CD8-positive, alpha-beta memory T cell (primary cell): Measurements from ENCODE around the gene MUC5B. TPM values are rescaled to one million over a fixed set of nuclear protein-coding genes. Genes with fewer than 3 reads are reported as not detected.
"Not testable (repeated sequence)": the region's sequence is repeated elsewhere in the genome, so short reads cannot be mapped to it uniquely, and the experiment has no call there.

ENCODE experiments used
- CTCF ChIA-PET: fragments of 350-600 bp; sonication (Branson Sonifier 250); formaldehyde crosslinking; loops from one replicate; lab custom pipeline; 2021; ENCODE audit warnings: antibody characterized with exemption; lab: Charles Lee
- POLR2A ChIA-PET: fragments of 350-600 bp; sonication (Branson Sonifier 250); formaldehyde crosslinking; loops from one replicate; lab custom pipeline; 2021; ENCODE audit warnings: antibody characterized with exemption; lab: Charles Lee
- DNase-seq, 5 donors: peaks; one replicate each; pipeline versions ENCODE4 v3.0.0 to v3.0.0-alpha.2; 2020 to 2022; ENCODE audit warnings: mixed read lengths in 1 of 5
- H3K27ac ChIP-seq: one replicate; pipeline ENCODE4 v1.7.0; 2013; ENCODE audit warnings: low read depth, mild to moderate bottlenecking, low read length, moderate library complexity
- H3K27me3 ChIP-seq: 2 replicates; pipeline ENCODE4 v1.7.0; 2013; ENCODE audit warnings: low read length, mild to moderate bottlenecking; ENCODE audit not compliant: insufficient read depth, poor library complexity, severe bottlenecking
- H3K36me3 ChIP-seq: 2 replicates; pipeline ENCODE4 v1.7.0; 2013; ENCODE audit warnings: mild to moderate bottlenecking, low read length, moderate library complexity; ENCODE audit not compliant: insufficient read depth
- H3K4me1 ChIP-seq: 2 replicates; pipeline ENCODE4 v1.7.0; 2013; ENCODE audit warnings: mild to moderate bottlenecking, low read length, moderate library complexity; ENCODE audit not compliant: insufficient read depth
- H3K4me3 ChIP-seq: 2 replicates; pipeline ENCODE4 v1.7.0; 2013; ENCODE audit warnings: mild to moderate bottlenecking, low read length
- H3K9me3 ChIP-seq: 2 replicates; pipeline ENCODE4 v1.7.0; 2013; ENCODE audit warnings: mild to moderate bottlenecking, low read length
- H3K27ac Mint-ChIP-seq, 8 donors: one replicate each; pipeline ENCODE4 v1.8.0; 2020 to 2021; ENCODE audit warnings: mixed read lengths in 8 of 8, mild to moderate bottlenecking in 6 of 8, inconsistent platforms in 3 of 8, moderate library complexity in 3 of 8
- H3K27me3 Mint-ChIP-seq, 2 donors: one replicate each; pipeline ENCODE4 v1.8.0; 2020 to 2021; ENCODE audit warnings: mixed read lengths in 2 of 2, mild to moderate bottlenecking in 1 of 2, moderate library complexity in 1 of 2
- H3K36me3 Mint-ChIP-seq, 3 donors: one replicate each; pipeline ENCODE4 v1.8.0; 2020 to 2021; ENCODE audit warnings: mixed read lengths in 3 of 3, inconsistent platforms in 1 of 3, mild to moderate bottlenecking in 1 of 3
- H3K4me1 Mint-ChIP-seq, 3 donors: one replicate each; pipeline ENCODE4 v1.8.0; 2020 to 2021; ENCODE audit warnings: mixed read lengths in 3 of 3, inconsistent platforms in 1 of 3, mild to moderate bottlenecking in 1 of 3
- H3K4me3 Mint-ChIP-seq, 7 donors: one replicate each; pipeline ENCODE4 v1.8.0; 2020 to 2021; ENCODE audit warnings: mixed read lengths in 7 of 7, mild to moderate bottlenecking in 6 of 7, moderate library complexity in 4 of 7, inconsistent platforms in 2 of 7
- H3K9me3 Mint-ChIP-seq, 5 donors: one replicate each; pipeline ENCODE4 v1.8.0; 2020 to 2022; ENCODE audit warnings: mixed read lengths in 5 of 5, mild to moderate bottlenecking in 3 of 5, moderate library complexity in 2 of 5, inconsistent platforms in 1 of 5
- polyA plus RNA-seq: library from polyadenylated mRNA; unstranded; fragments of 300-500 nt; fragmentation: Illumina TruSeq; gene quantifications from one replicate; pipeline ENCODE4 v1.2.3, GENCODE V29; 2021
- total RNA-seq, 2 experiments: library from RNA; stranded (reverse); gene quantifications; one replicate each; pipeline ENCODE4 v1.2.3, GENCODE V29; 2021

The MUC5B gene
- total and polyA plus RNA-seq, 3 experiments from 2014 or later: not detected

GRCh38 chr11:1184139-1184538 is 38.7 kb upstream of the MUC5B start:
- H3K9me3 Mint-ChIP-seq, H3K36me3 ChIP-seq, H3K27me3 ChIP-seq, H3K4me3 ChIP-seq, POLR2A ChIA-PET, H3K27ac Mint-ChIP-seq, H3K9me3 ChIP-seq, H3K4me1 ChIP-seq, H3K27me3 Mint-ChIP-seq, H3K36me3 Mint-ChIP-seq, H3K27ac ChIP-seq, CTCF ChIA-PET, DNase-seq, H3K4me3 Mint-ChIP-seq, H3K4me1 Mint-ChIP-seq: not testable (repeated sequence)

GRCh38 chr11:1188451-1189130 is 34.3 kb upstream of the MUC5B start:
- H3K36me3 ChIP-seq, H3K9me3 Mint-ChIP-seq, H3K27ac ChIP-seq, H3K27ac Mint-ChIP-seq, CTCF ChIA-PET, H3K36me3 Mint-ChIP-seq, H3K4me3 Mint-ChIP-seq, POLR2A ChIA-PET, H3K27me3 Mint-ChIP-seq, H3K27me3 ChIP-seq, H3K9me3 ChIP-seq, H3K4me3 ChIP-seq, H3K4me1 Mint-ChIP-seq, H3K4me1 ChIP-seq: not testable (repeated sequence)
- DNase-seq: peak in 1 of 5 donors; percentile 11

DNA sequence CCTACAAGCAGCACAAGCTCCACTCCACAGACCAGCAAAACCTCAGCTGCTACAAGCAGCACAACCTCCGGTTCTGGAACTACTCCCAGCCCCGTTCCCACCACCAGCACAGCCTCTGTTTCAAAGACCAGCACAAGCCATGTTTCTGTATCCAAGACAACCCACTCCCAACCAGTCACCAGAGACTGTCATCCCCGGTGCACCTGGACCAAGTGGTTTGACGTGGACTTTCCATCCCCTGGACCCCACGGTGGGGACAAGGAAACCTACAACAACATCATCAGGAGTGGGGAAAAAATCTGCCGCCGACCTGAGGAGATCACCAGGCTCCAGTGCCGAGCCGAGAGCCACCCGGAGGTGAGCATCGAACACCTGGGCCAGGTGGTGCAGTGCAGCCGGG is 33.0 kb upstream of the MUC5B start:
- H3K36me3 Mint-ChIP-seq, H3K27me3 Mint-ChIP-seq, H3K4me3 Mint-ChIP-seq, H3K9me3 Mint-ChIP-seq, H3K4me1 Mint-ChIP-seq, H3K36me3 ChIP-seq, POLR2A ChIA-PET, H3K4me3 ChIP-seq, H3K4me1 ChIP-seq, H3K9me3 ChIP-seq, H3K27me3 ChIP-seq, H3K27ac Mint-ChIP-seq, DNase-seq, H3K27ac ChIP-seq, CTCF ChIA-PET: not testable (repeated sequence)

- H3K27ac ChIP-seq, H3K4me3 ChIP-seq, H3K27me3 Mint-ChIP-seq, H3K27me3 ChIP-seq, CTCF ChIA-PET, H3K4me3 Mint-ChIP-seq, H3K4me1 ChIP-seq, H3K36me3 Mint-ChIP-seq, H3K9me3 ChIP-seq, H3K9me3 Mint-ChIP-seq, H3K4me1 Mint-ChIP-seq, H3K27ac Mint-ChIP-seq, H3K36me3 ChIP-seq, POLR2A ChIA-PET: not testable (repeated sequence)
- peak in 1 of 5 donors; percentile 42 for DNase-seq
Measured at GRCh38 chr11:1191786-1192470, 30.9 kb upstream of the MUC5B start.

DNA sequence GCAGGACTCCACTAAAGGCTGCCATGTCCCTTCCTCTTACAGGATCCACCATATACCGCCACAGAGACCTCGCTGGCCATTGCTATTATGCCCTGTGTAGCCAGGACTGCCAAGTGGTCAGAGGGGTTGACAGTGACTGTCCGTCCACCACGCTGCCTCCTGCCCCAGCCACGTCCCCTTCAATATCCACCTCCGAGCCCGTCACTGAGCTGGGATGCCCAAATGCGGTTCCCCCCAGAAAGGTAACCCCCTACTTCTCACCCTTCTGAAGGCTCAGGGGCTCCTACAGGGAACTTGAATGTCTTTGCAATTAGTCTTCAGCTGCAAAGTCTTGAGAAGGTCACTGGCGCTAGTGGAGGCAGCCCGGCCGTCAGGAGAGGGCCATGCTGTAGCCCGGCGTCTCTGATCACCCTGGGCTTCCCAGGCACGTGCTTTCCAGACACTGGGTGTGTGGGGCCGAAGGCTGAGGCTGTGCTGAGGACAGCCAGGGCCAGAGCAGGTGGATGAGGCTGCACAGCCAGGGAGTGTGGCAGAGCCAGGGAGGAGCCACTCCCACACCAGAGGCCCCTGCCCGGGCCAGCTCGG is 30.0 kb upstream of the MUC5B start:
- no peak overlapping the region for H3K27ac ChIP-seq
- Mint-ChIP-seq H3K36me3 (no peaks in the 10 kb centered on the region), H3K27me3 (peaks cover 0 to 2% of the 10 kb centered on the region in 2 donors), H3K4me1 (no peaks in the 10 kb centered on the region), H3K4me3 (no peak overlapping the region), H3K9me3 (no peaks in the 10 kb centered on the region), H3K27ac (no peak overlapping the region)
- H3K36me3 ChIP-seq: no peaks in the 10 kb centered on the region
- no peaks in the 10 kb centered on the region for H3K27me3 ChIP-seq
- no peaks in the 10 kb centered on the region for H3K4me1 ChIP-seq
- ChIA-PET CTCF (no interaction called here), POLR2A (no interaction called here)
- no peaks in the 10 kb centered on the region for H3K9me3 ChIP-seq
- no peak overlapping the region for H3K4me3 ChIP-seq
- peak in 1 of 5 donors; percentile 17 for DNase-seq

GRCh38 chr11:1193326-1194230 is 29.3 kb upstream of the MUC5B start:
- no peaks in the 10 kb centered on the region for H3K36me3 ChIP-seq
- H3K4me1 ChIP-seq: no peaks in the 10 kb centered on the region
- peak in 1 of 5 donors; percentile 37 for DNase-seq
- ChIA-PET POLR2A (no interaction called here), CTCF (no interaction called here)
- Mint-ChIP-seq H3K27me3 (peaks cover 0 to 2% of the 10 kb centered on the region in 2 donors), H3K4me1 (no peaks in the 10 kb centered on the region), H3K4me3 (no peak overlapping the region), H3K27ac (no peak overlapping the region), H3K36me3 (no peaks in the 10 kb centered on the region), H3K9me3 (no peaks in the 10 kb centered on the region)
- H3K4me3 ChIP-seq: no peak overlapping the region
- no peaks in the 10 kb centered on the region for H3K27me3 ChIP-seq
- H3K27ac ChIP-seq: no peak overlapping the region
- H3K9me3 ChIP-seq: no peaks in the 10 kb centered on the region

GRCh38 chr11:1194231-1194976 is 28.5 kb upstream of the MUC5B start:
- H3K4me3 Mint-ChIP-seq: no peak overlapping the region
- Histone ChIP-seq H3K27ac (no peak overlapping the region), H3K4me1 (no peaks in the 10 kb centered on the region), H3K9me3 (no peaks in the 10 kb centered on the region), H3K36me3 (no peaks in the 10 kb centered on the region), H3K27me3 (no peaks in the 10 kb centered on the region), H3K4me3 (no peak overlapping the region)
- H3K36me3 Mint-ChIP-seq: no peaks in the 10 kb centered on the region
- H3K4me1 Mint-ChIP-seq: no peaks in the 10 kb centered on the region
- DNase-seq: peak in 1 of 5 donors; percentile 34
- no peaks in the 10 kb centered on the region for H3K9me3 Mint-ChIP-seq
- CTCF ChIA-PET: no interaction called here
- H3K27me3 Mint-ChIP-seq: peaks cover 0 to 2% of the 10 kb centered on the region in 2 donors
- POLR2A ChIA-PET: no interaction called here
- H3K27ac Mint-ChIP-seq: no peak overlapping the region
